GM13977 (cell line): ENCODE measurements around the gene GRIK5.

Experiments
- DNase-seq: peaks from one replicate; pipeline ENCODE4 v3.0.0; 2012; ENCODE audit warnings: low spot score
- in situ Hi-C: fragments of 300-500 bp; cut with MboI; formaldehyde crosslinking; loops from one replicate; pipeline ENCODE4 v1.12.0; 2022; ENCODE audit warnings: low sequenced_read_pairs, low pct_unique_long_range_greater_than_20kb, mixed read lengths, inconsistent platforms; ENCODE audit not compliant: unreplicated experiment
- TF ChIP-seq, protein P1 (sequence below): IDR thresholded peaks from 2 replicates; pipeline ENCODE4 v1.5.1; 2012; ENCODE audit warnings: mild to moderate bottlenecking, control low read depth; ENCODE audit not compliant: insufficient read depth; ENCODE audit errors: extremely low read depth, missing control alignments

GRIK5 gene

DNA sequence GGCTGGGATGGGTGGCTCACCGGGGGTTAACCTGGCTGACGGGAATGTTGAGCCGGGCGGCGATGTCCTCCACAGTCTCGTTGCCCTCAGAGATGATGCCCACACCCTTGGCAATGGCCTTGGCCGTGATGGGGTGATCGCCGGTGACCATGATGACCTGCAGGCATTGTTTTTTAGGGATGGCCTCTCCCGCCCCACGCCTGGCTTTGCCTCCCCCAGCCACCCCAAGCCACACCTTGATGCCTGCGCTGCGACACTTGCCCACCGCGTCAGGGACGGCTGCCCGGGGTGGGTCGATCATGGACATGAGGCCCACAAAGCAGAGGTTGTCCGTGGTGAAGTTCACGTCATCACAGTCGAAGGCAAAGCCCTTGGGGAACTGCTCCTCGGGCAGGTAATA is 92.1 kb downstream of the GRIK5 start:
- in situ Hi-C loops, result no loop called here
- TF ChIP-seq, protein P1, sequence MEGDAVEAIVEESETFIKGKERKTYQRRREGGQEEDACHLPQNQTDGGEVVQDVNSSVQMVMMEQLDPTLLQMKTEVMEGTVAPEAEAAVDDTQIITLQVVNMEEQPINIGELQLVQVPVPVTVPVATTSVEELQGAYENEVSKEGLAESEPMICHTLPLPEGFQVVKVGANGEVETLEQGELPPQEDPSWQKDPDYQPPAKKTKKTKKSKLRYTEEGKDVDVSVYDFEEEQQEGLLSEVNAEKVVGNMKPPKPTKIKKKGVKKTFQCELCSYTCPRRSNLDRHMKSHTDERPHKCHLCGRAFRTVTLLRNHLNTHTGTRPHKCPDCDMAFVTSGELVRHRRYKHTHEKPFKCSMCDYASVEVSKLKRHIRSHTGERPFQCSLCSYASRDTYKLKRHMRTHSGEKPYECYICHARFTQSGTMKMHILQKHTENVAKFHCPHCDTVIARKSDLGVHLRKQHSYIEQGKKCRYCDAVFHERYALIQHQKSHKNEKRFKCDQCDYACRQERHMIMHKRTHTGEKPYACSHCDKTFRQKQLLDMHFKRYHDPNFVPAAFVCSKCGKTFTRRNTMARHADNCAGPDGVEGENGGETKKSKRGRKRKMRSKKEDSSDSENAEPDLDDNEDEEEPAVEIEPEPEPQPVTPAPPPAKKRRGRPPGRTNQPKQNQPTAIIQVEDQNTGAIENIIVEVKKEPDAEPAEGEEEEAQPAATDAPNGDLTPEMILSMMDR, result no peak
- DNase-seq, result no peak

DNA sequence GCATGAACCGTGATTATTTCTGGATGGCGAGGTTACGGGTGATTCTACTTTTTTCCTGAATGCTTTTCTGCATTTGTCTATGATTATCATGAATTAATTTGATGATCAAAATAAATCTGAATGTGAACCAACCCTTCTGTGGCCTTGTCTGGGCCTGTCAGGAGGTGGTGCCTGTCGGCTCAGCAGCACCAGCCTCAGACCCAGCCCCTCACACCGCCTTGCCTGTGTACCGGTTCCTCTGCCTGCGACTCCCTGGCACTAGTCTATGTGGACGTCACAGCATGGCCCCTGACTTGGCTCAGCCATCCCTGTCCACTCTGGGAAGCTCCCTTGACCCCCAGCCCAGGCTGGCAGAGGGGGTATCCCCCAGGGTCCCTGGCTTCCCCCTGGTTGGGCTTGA is 95.4 kb downstream of the GRIK5 start:
- in situ Hi-C loops, result no loop called here
- TF ChIP-seq, protein P1, result no peak
- DNase-seq, result no peak

DNA sequence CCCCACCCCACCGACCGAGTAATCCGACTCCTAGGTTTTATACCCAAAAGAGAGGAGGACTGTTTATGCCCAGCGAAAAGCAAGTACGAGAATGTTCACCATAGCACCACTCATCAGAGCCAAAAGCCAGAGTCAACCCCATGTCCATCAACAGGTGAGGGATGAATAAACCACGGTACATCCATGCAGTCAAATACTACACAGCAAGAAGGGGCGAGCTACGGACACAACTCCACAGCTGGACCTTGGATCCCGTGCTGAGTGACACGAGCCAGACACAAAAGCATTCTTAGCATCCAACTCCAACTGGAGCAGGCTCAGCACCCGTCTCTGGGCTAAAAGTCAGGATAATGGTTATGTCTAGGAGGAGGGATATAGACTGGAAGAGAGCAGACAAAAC is 98.6 kb downstream of the GRIK5 start:
- no peak for DNase-seq
- in situ Hi-C loops, result no loop called here
- TF ChIP-seq, protein P1, result no peak

DNA sequence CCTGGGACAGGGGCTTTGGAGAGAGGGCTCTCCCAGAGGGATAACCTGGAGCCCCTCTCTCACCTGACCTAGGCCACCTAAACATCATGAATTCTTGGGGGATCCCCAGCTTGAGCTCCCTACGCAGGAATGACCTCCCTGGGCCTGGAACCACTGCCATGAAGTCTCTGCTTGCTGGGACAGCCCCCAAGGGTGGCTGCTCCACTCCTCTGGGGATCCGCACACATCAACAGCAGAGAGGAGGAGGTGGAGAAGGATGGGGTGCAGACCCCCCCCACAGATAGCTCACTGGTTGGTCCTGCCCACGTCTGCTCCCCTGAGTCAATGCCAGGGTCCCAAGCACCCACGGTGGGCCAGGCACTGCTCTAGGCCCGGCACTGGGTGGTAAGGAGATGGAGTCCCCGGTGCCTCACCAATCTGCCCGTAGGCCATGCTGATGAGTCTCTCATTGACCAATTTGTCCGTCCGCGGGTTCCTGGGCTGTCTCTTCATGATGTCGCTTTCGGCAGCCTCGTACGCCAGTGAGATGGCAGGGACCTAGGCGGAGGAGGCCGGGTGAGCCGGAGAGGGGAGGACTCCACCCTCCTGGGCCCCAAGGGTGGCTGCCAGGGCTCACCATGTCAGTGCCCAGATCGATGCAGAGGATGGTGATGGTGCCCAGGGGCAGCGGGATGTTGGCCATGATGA is 100.1 kb downstream of the GRIK5 start:
- in situ Hi-C loops, result no loop called here
- TF ChIP-seq, protein P1, result no peak

DNA sequence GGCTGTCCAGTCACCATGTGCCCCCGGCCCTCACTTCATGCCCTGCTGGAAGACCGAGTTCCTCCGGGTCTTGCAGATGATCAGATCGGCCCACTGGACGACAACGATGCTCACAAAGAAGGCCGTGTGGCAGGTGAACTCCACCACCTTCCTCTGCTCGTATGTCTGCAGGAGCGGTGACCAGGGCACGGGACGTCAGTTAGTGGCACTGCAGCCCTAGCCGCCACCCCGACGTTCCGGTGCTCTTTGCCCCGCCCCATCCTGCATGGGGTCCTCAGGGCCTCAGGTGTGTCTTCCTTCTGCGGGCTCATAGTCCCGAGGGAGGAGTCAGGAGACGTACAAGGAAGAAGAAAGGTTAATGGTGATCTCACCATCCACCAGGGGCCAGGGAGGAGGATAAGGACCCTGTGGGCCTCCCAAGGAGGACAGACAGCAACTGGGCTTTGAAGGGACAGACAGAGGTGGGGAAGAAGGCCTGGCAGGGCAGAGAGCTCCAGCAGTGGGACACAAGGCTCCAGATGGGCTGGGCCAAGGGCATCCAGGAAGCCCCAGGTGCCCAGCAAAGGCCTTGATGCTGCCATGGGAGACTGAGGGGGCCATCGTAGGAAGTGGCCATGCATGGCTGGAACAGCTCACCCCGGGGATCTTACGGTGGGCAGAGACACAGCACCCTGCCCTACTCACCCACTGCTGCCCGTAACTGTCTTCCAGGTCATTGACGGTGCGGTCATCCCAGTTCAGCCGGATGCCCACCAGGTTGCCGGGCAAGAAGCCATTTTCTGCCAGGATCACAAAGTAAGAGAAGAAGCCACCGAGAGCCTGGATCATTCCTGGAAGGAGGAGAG is 101.0 kb downstream of the GRIK5 start:
- no peak for DNase-seq
- in situ Hi-C loops, result no loop called here
- TF ChIP-seq, protein P1, result no peak

More for the DNA sequence above, 100.1 kb downstream of the GRIK5 start:
- DNase-seq, result no peak

DNA sequence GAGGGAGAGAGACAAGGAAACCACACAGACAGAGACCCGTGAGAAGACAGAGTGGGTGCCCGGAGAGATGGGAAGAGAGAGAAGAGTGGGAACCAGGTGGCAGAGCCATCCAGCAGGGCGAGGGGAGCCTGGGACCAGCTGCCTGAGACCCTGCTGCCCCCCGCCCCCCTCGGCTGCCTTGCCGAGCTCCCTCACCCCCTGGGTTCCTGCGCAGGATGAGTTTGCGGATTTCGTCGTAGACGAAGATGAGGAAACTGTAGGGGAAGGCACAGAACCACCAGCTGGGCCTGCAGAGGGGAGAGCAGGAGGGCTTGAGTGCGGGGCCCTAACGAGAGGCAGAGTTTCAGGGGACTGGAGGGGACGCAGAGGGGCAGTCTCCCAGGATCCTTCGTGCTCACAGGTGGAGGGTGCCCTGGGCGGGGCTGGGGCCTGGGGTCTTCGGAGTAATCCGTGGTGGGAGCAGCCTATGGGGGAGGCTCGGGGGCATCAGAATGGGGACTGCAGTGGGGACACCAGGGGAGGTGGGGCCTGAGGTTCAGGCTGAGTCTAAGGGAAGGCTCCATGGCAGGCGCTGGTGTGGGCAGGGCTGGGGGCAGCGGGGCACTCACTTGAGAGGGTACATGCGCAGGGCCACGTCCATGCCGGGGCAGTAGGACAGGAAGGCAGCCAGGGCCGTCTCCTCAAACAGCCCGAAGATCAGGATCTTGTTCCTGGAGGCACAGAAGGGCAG is 102.8 kb downstream of the GRIK5 start:
- TF ChIP-seq, protein P1, result no peak
- DNase-seq, result no peak
- in situ Hi-C loops, result no loop called here
